WTC11 (cell line): ENCODE measurements around the gene FGFR3.

Experiments used
- JUN ChIP-seq: sonication (generic); formaldehyde crosslinking; IDR thresholded peaks from 2 replicates; pipeline ENCODE4 v1.8.0; 2023; ENCODE audit warnings: mild to moderate bottlenecking, missing genetic modification reagents
- NFATC4 ChIP-seq: fragments of 250-450 bp; sonication (Bioruptor Pico); IDR thresholded peaks from 2 replicates; pipeline ENCODE4 v1.9.0; 2021; ENCODE audit warnings: mild to moderate bottlenecking
- TEAD4 ChIP-seq: sonication (generic); formaldehyde crosslinking; IDR thresholded peaks from 2 replicates; pipeline ENCODE4 v1.8.0; 2022; ENCODE audit warnings: mild to moderate bottlenecking, missing genetic modification reagents
- TF ChIP-seq, protein P1 (sequence below): fragments of 200-600 bp; IDR thresholded peaks from 2 replicates; pipeline ENCODE4 v1.8.0; 2022; ENCODE audit warnings: antibody characterized with exemption

DNA sequence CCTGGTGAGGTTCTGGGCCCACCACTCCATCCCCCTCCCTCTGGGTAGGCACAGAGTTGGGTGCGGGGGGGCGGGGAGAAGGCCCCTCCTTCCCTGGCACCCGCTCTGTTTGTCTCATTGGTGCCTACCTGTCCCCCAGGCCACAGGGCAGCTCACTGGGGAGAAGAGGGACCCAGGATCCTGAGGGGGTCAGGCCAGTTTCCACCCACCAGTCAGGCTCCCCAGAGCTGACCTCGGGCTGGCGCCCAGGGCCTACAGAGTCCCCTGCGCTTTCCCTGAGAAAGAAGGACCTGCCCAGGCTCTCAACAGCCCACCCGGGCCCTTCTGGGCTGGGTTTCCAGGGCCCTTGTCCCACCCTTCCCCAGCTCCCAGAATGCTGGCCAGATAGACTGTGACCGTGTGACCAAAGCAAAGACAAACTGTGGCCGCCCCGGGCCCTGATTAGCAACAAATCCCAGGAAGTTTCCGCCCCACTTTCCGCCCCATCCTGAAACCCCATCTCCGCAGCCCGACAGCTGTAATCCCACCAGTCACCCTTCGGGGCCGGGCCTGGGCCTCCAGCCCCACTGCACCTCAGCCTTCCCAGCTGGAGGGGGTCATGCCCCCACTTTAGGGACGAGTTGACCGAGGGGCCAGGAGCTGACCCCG is 33.8 kb upstream of the FGFR3 start:
- TF ChIP-seq JUN (CRISPR knock-in tag) (no peak), NFATC4 (no peak), TEAD4 (CRISPR knock-in tag) (no peak)
- TF ChIP-seq, protein P1, sequence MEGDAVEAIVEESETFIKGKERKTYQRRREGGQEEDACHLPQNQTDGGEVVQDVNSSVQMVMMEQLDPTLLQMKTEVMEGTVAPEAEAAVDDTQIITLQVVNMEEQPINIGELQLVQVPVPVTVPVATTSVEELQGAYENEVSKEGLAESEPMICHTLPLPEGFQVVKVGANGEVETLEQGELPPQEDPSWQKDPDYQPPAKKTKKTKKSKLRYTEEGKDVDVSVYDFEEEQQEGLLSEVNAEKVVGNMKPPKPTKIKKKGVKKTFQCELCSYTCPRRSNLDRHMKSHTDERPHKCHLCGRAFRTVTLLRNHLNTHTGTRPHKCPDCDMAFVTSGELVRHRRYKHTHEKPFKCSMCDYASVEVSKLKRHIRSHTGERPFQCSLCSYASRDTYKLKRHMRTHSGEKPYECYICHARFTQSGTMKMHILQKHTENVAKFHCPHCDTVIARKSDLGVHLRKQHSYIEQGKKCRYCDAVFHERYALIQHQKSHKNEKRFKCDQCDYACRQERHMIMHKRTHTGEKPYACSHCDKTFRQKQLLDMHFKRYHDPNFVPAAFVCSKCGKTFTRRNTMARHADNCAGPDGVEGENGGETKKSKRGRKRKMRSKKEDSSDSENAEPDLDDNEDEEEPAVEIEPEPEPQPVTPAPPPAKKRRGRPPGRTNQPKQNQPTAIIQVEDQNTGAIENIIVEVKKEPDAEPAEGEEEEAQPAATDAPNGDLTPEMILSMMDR = no peak
